SK-N-MC (cell line): Measurements from ENCODE around the gene EIF1B.
"Not testable (repeated sequence)": the region's sequence is repeated elsewhere in the genome, so short reads cannot be mapped to it uniquely, and the experiment has no call there.

Experiments used
- DNase-seq: peaks from one replicate; pipeline ENCODE4 v3.0.0-alpha.2; 2011; ENCODE audit warnings: low read depth, low spot score
- H3K27ac ChIP-seq: fragments of 200-600 bp; sonication (generic); 2 replicates; pipeline ENCODE4 v1.5.1; 2016; ENCODE audit warnings: mixed run types
- H3K36me3 ChIP-seq: fragments of 200-600 bp; sonication (generic); 2 replicates; pipeline ENCODE4 v1.6.1; 2017; ENCODE audit warnings: antibody characterized with exemption, low read length, mixed read lengths; ENCODE audit not compliant: insufficient read depth
- H3K4me3 ChIP-seq: fragments of 200-600 bp; sonication (generic); 2 replicates; pipeline ENCODE4 v1.5.1; 2016
- H3K9ac ChIP-seq: fragments of 200-600 bp; sonication (generic); 2 replicates; pipeline ENCODE4 v1.8.0; 2017; ENCODE audit warnings: mixed run types, mixed read lengths; ENCODE audit not compliant: insufficient read length
- H3K9me3 ChIP-seq: fragments of 200-600 bp; sonication (generic); 2 replicates; pipeline ENCODE4 v1.6.1; 2017; ENCODE audit warnings: low read depth, mild to moderate bottlenecking, antibody characterized with exemption, low read length, moderate library complexity, mixed read lengths
- EZH2 ChIP-seq: fragments of 200-600 bp; sonication (generic); IDR thresholded peaks from one replicate; pipeline ENCODE4 v1.6.1; 2017; ENCODE audit warnings: antibody characterized with exemption
- FOXP2 ChIP-seq: optimal IDR thresholded peaks from 2 replicates; pipeline ENCODE3; 2011; ENCODE audit warnings: mild to moderate bottlenecking, moderate library complexity; ENCODE audit not compliant: insufficient read depth; ENCODE audit errors: extremely low read length, control extremely low read depth
- POLR2AphosphoS5 ChIP-seq: IDR thresholded peaks from 2 replicates; pipeline ENCODE4 v1.6.1; 2012; ENCODE audit warnings: mild to moderate bottlenecking, low read depth, low read length, borderline replicate concordance

EIF1B gene

DNA sequence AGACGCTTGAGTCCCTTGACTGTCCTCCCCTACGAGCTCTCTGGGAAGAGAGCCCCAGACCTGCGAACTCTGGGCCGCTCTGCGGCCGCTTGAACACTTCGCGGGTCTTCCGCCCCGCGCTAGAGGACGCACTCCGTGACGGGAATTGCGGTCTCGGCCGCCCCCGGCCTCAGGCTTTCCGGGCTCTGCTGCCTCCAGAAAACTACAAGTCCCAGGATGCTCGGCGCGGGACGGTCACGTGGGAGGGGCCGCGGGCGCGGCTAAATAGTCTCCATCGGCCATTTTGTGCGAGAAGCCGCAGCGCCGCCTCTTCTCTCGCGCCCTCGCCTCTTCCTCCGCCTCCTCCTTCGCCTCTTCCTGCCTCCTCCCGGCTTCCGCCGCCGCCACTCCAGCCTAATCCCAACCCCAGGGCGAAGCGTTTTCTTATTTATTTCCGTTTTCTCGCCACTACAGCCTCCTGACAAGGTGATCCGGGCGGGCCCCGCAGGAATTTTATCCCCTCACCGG, at the start of gene EIF1B:
EIF1B (plus strand) TSS at position 290 of the 507 bp plus-strand sequence. CDS start 235 bp downstream, outside the sequence.
- peak within 1 kb of the TSS; percentile 82 for H3K4me3 ChIP-seq
- peak; percentile 85 for TF ChIP-seq POLR2AphosphoS5
- TF ChIP-seq FOXP2, result no peak
- no peak for TF ChIP-seq EZH2
- no peaks in the 10 kb centered on the region for H3K9me3 ChIP-seq
- peaks cover 17% of the 10 kb centered on the region for H3K36me3 ChIP-seq
- H3K27ac ChIP-seq, result no peak within 1 kb of the TSS
- DNase-seq, result peak; percentile 72
- peak within 1 kb of the TSS; percentile 88 for H3K9ac ChIP-seq

DNA sequence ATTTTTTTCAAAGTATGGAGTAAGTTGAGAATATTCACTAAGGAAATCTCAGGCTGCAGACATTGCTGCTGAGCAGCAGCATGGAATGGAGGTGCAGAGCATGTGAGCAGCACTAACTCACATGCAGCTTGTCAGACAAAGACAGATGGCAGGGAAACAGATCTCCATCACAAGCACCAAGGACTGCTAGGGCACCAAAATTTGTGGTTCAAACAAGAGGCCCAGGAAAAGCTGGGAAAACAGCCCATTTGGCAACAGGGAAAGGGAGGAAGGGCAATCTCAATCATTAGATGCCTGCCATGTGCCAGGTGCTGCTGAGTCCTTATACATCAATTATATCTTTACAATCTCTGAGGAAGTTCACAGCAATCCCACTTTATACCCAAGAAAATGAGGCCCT, 47.2 kb upstream of the EIF1B start:
- no peak overlapping the region for H3K4me3 ChIP-seq
- no peak for DNase-seq
- no peaks in the 10 kb centered on the region for H3K9me3 ChIP-seq
- H3K36me3 ChIP-seq, result no peaks in the 10 kb centered on the region
- H3K27ac ChIP-seq, result no peak overlapping the region
- H3K9ac ChIP-seq, result no peak overlapping the region
- TF ChIP-seq FOXP2 (no peak), POLR2AphosphoS5 (no peak), EZH2 (no peak)

DNA sequence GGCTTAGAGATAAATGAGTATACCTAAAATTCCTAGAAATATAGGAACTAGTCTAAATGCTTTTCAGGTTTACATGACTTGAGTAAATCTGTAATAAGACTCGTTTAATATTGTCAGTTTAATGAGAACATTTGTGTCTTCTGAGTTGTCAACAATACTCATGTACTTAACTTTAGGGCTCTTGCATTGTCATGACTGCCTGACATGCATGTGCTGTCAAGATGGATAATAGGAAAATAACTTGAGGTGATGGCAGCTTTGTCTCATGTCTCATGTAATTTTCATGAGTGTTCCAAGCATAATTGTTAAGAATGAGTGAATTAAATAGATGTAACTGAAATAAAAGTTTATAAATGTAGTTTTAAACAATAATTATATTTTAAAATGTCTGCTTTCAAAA, 45.1 kb upstream of the EIF1B start:
- H3K4me3 ChIP-seq, result no peak overlapping the region
- H3K27ac ChIP-seq, result no peak overlapping the region
- no peak overlapping the region for H3K9ac ChIP-seq
- no peak for DNase-seq
- no peaks in the 10 kb centered on the region for H3K9me3 ChIP-seq
- no peaks in the 10 kb centered on the region for H3K36me3 ChIP-seq
- TF ChIP-seq FOXP2 (no peak), POLR2AphosphoS5 (no peak), EZH2 (no peak)

DNA sequence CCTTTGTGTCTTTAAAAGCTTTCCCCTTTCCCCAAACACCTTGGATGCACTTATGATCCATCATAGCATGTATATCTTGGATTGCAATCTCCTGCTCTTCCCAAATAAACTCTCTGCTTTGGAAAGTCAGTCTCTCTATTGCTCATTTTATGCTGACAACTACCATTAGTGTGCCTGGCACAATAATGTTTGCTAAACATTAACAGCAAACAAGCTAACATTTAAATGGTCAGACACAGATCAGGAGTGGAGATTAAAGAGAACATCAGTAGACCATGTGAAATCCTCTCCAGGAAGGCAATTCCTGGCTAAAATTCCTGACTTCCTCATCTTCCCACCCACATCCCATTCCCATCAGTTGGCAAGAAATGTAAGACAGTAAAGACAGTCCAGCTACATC, 44.3 kb upstream of the EIF1B start:
- H3K9me3 ChIP-seq, result no peaks in the 10 kb centered on the region
- DNase-seq, result no peak
- H3K27ac ChIP-seq, result no peak overlapping the region
- no peak overlapping the region for H3K4me3 ChIP-seq
- TF ChIP-seq FOXP2 (no peak), EZH2 (no peak), POLR2AphosphoS5 (no peak)
- no peak overlapping the region for H3K9ac ChIP-seq
- no peaks in the 10 kb centered on the region for H3K36me3 ChIP-seq

DNA sequence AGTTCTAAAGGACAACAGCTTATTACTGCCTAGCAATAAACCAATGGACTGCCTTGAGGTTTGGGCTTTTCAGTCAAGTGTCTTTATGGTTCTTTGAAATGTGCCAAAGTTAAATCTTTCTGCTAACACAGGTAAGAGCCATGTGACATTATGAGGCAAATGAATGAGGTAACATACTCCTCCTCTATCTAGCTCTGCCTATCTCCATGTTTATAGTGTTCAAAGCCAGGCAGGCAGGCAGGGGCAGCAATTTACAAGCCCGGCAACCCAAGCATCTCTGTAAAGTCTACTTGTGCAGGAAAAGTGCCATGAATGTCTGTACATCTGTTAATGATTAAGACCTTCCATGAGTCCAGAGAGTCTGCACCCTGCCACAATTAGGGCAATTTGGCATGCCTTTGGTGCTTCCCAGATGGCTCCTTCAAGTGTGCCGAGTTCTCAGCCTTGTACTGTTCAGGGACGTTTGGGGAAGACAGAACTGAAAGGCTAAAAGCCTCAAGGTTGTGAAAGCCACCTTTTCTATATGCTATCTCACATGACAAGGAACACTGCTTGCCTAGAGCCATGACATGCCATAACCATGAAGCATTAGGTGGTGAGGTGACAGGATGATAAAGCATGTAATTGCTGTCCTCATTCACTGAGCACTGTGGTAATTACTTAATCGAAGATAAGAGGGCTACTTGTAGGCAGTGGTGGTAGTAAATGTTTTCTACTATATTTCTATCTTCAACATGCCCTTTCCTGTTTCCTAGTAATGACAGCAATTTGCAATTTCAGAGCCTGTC, 41.4 kb upstream of the EIF1B start:
- TF ChIP-seq FOXP2 (no peak), EZH2 (no peak), POLR2AphosphoS5 (no peak)
- no peak overlapping the region for H3K4me3 ChIP-seq
- no peaks in the 10 kb centered on the region for H3K9me3 ChIP-seq
- no peak for DNase-seq
- H3K27ac ChIP-seq, result no peak overlapping the region
- no peaks in the 10 kb centered on the region for H3K36me3 ChIP-seq
- H3K9ac ChIP-seq, result no peak overlapping the region

DNA sequence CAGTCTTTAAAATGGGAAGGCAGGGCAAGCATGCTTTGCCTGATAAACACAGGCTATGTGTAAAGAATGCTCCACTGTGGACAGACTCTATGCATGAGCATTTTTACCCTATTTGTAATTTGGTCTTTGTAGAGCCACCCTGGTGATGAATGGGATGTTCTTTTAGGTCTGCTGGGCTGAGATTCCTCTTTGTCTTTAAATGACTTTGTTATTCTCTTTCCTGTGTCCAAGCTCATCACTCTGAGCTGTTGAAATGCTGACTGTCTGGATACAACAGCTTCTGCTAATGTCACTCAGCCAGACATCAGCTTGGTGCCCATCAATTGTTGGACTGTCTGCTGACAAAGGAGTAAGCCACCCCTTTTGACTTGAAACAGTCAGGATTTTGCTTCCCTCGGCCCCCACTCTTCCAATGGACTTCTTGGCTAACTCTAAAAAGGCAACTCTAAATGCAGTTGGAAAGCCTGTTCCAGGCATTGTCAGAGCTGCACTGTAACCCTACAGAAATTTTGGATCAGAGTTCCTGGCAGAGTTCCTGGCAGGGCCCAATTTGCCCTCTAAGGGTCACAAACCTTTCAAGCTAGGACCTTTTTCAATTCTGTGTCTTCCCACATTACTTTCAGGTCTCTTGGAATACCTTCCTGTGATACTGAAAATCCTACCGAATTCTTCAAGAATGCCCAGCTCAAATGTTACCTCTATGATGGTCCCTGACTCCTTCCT, 40.5 kb upstream of the EIF1B start:
- Histone ChIP-seq H3K4me3 (no peak overlapping the region), H3K27ac (no peak overlapping the region), H3K9me3 (no peaks in the 10 kb centered on the region), H3K36me3 (no peaks in the 10 kb centered on the region), H3K9ac (no peak overlapping the region)
- DNase-seq, result no peak
- TF ChIP-seq POLR2AphosphoS5 (no peak), EZH2 (no peak), FOXP2 (no peak)

DNA sequence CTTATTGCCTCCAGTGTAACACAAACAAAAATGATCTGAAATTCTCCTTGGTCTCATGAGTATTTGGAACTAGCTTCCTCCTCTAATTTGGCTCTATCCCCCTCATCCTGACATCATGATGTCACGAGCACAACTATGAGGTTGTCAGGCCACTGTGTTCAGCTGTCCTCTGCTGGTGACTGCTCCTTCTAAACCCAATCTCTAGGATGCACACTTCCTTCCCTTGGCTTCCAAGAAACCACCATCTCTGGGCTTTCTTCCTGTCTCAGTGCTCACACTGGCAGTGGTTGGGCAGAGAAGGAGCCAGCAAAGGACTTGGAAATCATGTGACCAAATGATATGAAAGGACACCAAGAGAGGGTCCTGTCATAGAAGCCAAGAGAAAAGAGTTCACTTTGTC, 30.7 kb upstream of the EIF1B start:
- H3K4me3 ChIP-seq, result no peak overlapping the region
- no peak for DNase-seq
- no peaks in the 10 kb centered on the region for H3K36me3 ChIP-seq
- H3K9ac ChIP-seq, result no peak overlapping the region
- no peak overlapping the region for H3K27ac ChIP-seq
- H3K9me3 ChIP-seq, result no peaks in the 10 kb centered on the region
- TF ChIP-seq EZH2 (no peak), FOXP2 (no peak), POLR2AphosphoS5 (no peak)

DNA sequence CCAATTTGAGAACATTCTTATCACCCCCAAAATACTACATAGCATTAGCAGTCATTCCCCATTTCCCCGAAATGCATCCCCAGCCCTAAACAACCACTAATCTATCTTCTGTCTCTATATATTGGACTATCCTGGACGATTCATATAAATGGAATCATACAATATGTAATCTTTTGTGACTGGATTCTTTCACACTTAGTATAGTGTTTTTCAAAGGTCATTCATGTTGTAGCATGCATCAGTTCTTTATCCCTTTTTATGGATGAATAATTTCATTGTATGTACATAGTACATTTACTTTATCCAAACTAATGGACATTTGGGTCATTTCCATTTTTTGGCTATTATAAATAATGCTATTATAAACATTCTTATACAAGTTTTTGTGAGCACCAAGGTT, 27.5 kb upstream of the EIF1B start:
- no peak overlapping the region for H3K27ac ChIP-seq
- H3K9ac ChIP-seq, result no peak overlapping the region
- H3K9me3 ChIP-seq, result no peaks in the 10 kb centered on the region
- TF ChIP-seq FOXP2, result no peak
- no peak for TF ChIP-seq POLR2AphosphoS5
- TF ChIP-seq EZH2, result no peak
- no peak for DNase-seq
- H3K4me3 ChIP-seq, result no peak overlapping the region
- H3K36me3 ChIP-seq, result no peaks in the 10 kb centered on the region

DNA sequence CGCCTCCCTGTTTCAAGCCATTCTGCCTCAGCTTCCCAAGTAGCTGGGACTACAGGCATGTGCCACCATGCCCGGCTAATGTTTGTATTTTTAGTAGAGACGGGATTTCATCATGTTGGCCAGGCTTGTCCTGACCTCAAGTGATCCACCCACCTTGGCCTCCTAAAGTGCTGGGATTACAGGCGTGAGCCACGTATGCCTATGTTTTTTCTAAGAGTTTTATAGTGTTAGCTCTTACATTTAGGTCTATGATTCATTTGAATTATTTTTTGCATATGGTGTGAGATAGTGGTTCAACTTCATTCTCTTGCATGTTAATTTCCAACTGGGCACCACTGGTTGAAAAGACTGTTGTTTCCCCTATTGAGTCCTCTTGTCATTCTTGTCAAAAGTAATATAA, 26.4 kb upstream of the EIF1B start:
- not testable (repeated sequence) for H3K36me3 ChIP-seq, H3K4me3 ChIP-seq, H3K9ac ChIP-seq, H3K9me3 ChIP-seq, DNase-seq, H3K27ac ChIP-seq
